ENCODE data around the gene MYO18A. TPM values are rescaled to one million over a fixed set of nuclear protein-coding genes. Genes with fewer than 3 reads are reported as not detected.

The MYO18A gene
- total and polyA plus RNA-seq, 10 of the 15 experiments (the other 5 are each of a cell fraction or from before 2014, with no cell fraction given) = 2.9 to 66.0 (median 24.5) TPM

DNA sequence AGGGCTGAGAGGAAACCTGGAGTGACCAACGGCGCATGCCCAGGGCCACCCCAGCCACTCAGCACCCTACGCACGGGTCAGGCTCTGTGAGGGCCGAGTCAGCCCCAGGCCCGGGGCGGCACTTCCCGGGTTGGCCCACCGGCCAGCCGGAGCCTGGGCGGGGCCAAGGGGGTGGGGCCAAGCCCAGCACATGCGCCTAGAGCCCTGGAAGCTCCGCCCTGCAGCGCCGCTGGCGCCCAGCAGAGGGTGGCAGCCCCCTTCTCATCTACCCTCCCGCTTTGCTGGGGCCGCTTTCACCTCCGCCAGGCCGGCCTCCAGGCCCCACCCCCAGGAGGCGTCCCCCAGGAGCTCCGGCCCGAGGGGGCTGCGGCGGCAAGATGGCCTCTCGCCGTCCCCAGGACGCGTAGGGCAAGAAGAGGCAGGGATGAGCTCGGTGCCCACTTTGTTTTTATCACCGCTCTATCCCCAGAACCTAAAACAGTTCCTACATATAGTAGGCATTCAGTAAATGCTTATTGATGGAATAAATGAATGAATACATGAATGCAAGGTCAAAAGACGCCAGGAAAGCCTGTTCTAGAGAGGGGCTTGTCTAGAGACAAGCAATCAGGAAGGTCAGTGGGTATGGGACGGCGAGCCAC is 31.3 kb downstream of the MYO18A start (continued):
- TF ChIP-seq BCL3 (IDR thresholded peaks at IDR 0.05; ENCODE audit: borderline replicate concordance, insufficient read depth, low read depth, low read length, poor library complexity, severe bottlenecking) (no peak), CHD4 (IDR thresholded peaks at IDR 0.05) (no peak), MXI1 (IDR thresholded peaks at IDR 0.05; ENCODE audit: low read depth, low read length) (peak; percentile 74), SMAD1 (IDR thresholded peaks at IDR 0.05; ENCODE audit: low read depth, partially characterized antibody) (no peak)
- TF ChIP-seq, protein P1, sequence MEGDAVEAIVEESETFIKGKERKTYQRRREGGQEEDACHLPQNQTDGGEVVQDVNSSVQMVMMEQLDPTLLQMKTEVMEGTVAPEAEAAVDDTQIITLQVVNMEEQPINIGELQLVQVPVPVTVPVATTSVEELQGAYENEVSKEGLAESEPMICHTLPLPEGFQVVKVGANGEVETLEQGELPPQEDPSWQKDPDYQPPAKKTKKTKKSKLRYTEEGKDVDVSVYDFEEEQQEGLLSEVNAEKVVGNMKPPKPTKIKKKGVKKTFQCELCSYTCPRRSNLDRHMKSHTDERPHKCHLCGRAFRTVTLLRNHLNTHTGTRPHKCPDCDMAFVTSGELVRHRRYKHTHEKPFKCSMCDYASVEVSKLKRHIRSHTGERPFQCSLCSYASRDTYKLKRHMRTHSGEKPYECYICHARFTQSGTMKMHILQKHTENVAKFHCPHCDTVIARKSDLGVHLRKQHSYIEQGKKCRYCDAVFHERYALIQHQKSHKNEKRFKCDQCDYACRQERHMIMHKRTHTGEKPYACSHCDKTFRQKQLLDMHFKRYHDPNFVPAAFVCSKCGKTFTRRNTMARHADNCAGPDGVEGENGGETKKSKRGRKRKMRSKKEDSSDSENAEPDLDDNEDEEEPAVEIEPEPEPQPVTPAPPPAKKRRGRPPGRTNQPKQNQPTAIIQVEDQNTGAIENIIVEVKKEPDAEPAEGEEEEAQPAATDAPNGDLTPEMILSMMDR (IDR thresholded peaks at IDR 0.05 in 2 of 3, conservative IDR thresholded peaks at IDR 0.05 in 1 of 3; ENCODE audit: control insufficient read depth in 2 of 3, extremely low read depth in 1 of 3, insufficient read depth in 1 of 3, low read depth in 3 of 3, low read length in 3 of 3) = peak; percentile 91 to 98 (median 97)

DNA sequence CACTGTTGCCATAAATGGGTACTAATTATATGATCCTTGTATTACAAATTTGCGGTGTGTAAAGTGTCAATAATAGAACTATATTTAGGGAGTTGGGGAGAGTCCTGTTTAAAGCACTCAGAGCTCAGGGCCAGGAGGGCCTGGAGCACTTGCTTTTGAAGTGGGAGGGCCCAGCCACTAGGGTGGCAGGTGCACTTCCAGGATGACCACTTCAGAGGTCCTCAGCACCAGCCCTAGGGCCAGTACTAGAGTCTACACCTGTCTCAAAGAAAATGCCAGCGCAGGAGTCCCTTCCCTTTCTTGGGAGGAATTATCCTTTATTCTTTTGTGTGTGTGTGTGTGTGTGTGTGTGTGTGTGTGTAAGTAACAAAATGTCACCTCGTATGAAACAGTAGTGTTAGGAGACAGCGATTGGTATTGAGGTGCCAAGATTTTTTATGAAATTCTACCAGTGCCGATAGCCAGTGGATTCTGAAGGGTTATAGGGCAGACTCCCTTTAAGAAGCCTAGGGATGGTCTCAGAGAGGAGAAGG is 31.9 kb downstream of the MYO18A start:
- Histone ChIP-seq H3K4me2 (ENCODE audit: control insufficient read depth, insufficient read depth) (peak overlapping the region; percentile 96), H3K27me3 (replicated peaks in 1 of 2; ENCODE audit: control insufficient read depth in 2 of 2, insufficient read depth in 2 of 2, low read length in 1 of 2) (no peaks in the 10 kb centered on the region), H3K36me3 (ENCODE audit: control insufficient read depth in 2 of 2, insufficient read depth in 2 of 2, low read length in 1 of 2) (no peaks in the 10 kb centered on the region; a peak in 2 of 4 replicates), H3K4me3 (no peak overlapping the region; the same call in 1 of the 2 replicates), H3K9ac (ENCODE audit: control insufficient read depth, insufficient read depth, low read length) (peak overlapping the region; percentile 71), H3K9me3 (replicated peaks; ENCODE audit: control insufficient read depth, insufficient read depth, low read length) (no peaks in the 10 kb centered on the region), H3K79me2 (ENCODE audit: control insufficient read depth, insufficient read depth, low read length) (peaks cover 2% of the 10 kb centered on the region; the same call in 1 of the 2 replicates), H3K4me1 (ENCODE audit: control insufficient read depth, insufficient read depth, low read length) (peaks cover 31% of the 10 kb centered on the region), H2AFZ (ENCODE audit: control insufficient read depth, low read depth, low read length) (peak overlapping the region; percentile 93), H3K27ac (ENCODE audit: control insufficient read depth, insufficient read depth) (peak overlapping the region; percentile 73), H4K20me1 (ENCODE audit: control insufficient read depth, insufficient read depth) (no peaks in the 10 kb centered on the region)
- intact Hi-C loops (cut with micrococcal nuclease; ENCODE audit: unreplicated experiment) (loop anchor here (2.0 to 10.0 kb wide), 2 partner anchors 142 to 216 kb away; no protein-coding TSS in a partner anchor), in situ Hi-C loops (cut with MboI) (no loop called here)
- CTCF ChIA-PET = interaction anchor here (0.9 to 14.6 kb wide), 32 partner anchors 10 to 420 kb away, joined by 3 to 371 read pairs (median 5); partner anchors contain the start of genes MYO18A and NUFIP2
- WGBS (ENCODE audit: insufficient coverage, insufficient replicate concordance, low lambda C conversion rate, missing lambda C conversion rate) = 39% methylated on average over 5 of the region's 5 CpGs
- SMC1A ChIA-PET (ENCODE audit: uncharacterized antibody, unreplicated experiment) = interaction anchor here (1.1 to 8.9 kb wide), 19 partner anchors 8 to 469 kb away, joined by 3 to 158 read pairs (median 6); partner anchors contain the start of genes MYO18A and NUFIP2
- TF ChIP-seq PKNOX1 (IDR thresholded peaks at IDR 0.05) = 0 out of 2 replicates have a peak, but pooled peaks have one; percentile 15
- TF ChIP-seq, protein P2, sequence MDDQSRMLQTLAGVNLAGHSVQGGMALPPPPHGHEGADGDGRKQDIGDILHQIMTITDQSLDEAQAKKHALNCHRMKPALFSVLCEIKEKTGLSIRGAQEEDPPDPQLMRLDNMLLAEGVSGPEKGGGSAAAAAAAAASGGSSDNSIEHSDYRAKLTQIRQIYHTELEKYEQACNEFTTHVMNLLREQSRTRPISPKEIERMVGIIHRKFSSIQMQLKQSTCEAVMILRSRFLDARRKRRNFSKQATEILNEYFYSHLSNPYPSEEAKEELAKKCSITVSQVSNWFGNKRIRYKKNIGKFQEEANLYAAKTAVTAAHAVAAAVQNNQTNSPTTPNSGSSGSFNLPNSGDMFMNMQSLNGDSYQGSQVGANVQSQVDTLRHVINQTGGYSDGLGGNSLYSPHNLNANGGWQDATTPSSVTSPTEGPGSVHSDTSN (IDR thresholded peaks at IDR 0.05; ENCODE audit: insufficient replicate concordance, low read depth, low read length) = no peak
- TF ChIP-seq, protein P3, sequence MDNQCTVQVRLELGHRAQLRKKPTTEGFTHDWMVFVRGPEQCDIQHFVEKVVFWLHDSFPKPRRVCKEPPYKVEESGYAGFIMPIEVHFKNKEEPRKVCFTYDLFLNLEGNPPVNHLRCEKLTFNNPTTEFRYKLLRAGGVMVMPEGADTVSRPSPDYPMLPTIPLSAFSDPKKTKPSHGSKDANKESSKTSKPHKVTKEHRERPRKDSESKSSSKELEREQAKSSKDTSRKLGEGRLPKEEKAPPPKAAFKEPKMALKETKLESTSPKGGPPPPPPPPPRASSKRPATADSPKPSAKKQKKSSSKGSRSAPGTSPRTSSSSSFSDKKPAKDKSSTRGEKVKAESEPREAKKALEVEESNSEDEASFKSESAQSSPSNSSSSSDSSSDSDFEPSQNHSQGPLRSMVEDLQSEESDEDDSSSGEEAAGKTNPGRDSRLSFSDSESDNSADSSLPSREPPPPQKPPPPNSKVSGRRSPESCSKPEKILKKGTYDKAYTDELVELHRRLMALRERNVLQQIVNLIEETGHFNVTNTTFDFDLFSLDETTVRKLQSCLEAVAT (IDR thresholded peaks at IDR 0.05) = peak; percentile 44
- FAIRE-seq (no peak), DNase-seq (ENCODE audit: low read depth, low spot score) (no peak), ATAC-seq (no peak)
- POLR2A ChIA-PET = interaction anchor here (0.7 to 4.7 kb wide), 12 partner anchors 9 to 421 kb away, joined by 4 to 54 read pairs (median 6); partner anchors contain the start of genes MYO18A and NUFIP2
- RAD21 ChIA-PET (ENCODE audit: unreplicated experiment) = interaction anchor here (0.7 to 8.6 kb wide), 18 partner anchors 9 to 420 kb away, joined by 3 to 207 read pairs (median 11); partner anchors contain the start of genes MYO18A and NUFIP2
- BruUV-seq (replicated peaks) = no TSS peak

Data from GM12878 (cell line).